ENCODE results near the gene HOXC4.

HOXC4 gene

DNA sequence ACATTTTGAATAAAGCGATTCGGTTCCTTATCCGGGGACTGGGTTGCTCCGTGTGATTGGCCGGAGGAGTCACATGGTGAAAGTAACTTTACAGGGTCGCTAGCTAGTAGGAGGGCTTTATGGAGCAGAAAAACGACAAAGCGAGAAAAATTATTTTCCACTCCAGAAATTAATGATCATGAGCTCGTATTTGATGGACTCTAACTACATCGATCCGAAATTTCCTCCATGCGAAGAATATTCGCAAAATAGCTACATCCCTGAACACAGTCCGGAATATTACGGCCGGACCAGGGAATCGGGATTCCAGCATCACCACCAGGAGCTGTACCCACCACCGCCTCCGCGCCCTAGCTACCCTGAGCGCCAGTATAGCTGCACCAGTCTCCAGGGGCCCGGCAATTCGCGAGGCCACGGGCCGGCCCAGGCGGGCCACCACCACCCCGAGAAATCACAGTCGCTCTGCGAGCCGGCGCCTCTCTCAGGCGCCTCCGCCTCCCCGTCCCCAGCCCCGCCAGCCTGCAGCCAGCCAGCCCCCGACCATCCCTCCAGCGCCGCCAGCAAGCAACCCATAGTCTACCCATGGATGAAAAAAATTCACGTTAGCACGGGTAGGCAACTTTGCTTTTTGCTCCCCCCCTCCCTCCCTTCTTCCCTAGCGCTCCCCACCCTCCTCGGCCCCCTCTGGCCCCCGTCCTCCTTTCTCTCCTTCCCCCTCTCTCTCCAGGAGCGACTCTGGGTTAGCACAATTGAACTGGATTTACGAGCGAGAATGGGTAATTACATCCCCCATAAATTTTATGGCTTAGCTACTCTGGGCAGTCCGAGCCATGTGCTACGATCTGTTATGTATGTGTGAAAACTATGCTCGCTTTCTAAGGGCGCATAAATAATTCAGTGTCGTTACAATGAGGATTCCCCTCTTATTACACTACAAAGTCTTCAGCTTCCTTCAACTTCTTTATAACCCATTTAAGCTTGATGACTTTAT is at the start of gene HOXC4:
HOXC4 (plus strand) TSS at position 85 of the 991 bp plus-strand sequence; CDS start at position 173, 88 bp downstream.
- no peak for DNase-seq (ENCODE audit: low spot score)

DNA sequence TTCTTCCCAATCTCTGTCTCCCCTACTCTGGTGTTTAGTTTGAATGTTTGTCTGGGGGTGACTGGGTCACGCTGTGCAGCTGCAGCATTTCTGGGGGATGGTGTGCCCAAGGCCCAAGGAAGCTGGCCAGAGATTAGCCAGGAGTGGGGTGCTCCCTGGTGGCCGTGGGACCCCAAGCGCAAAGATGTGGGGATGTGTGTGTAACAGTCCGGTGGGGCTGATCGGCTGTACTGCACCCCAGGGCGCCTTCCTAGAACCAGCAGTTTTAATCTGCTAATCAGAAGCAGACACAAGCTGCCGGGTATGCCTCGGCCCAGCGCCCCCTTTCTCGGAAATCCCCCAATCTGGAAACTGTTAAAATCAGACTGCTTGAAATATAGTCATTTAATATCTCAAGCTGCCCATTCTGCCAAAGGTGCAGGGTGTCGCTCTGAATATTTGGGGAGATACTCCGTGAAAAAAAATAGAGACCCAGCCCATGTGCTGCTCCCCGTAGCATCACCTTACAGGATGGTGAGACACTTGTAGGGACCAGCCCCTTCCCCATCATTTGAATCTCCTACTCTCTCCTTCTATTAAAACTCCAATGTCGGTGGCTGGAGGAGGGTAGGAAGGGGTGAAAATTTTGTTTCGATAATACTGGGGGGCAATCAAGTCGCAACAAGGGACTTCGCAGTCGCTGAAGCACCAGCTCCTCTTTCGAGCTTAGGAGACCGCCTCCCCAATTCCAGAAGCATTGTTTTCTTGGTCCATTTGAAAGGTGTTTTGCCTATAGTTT is 49.4 kb upstream of the HOXC4 start:
- no peak for DNase-seq (ENCODE audit: low spot score)

DNA sequence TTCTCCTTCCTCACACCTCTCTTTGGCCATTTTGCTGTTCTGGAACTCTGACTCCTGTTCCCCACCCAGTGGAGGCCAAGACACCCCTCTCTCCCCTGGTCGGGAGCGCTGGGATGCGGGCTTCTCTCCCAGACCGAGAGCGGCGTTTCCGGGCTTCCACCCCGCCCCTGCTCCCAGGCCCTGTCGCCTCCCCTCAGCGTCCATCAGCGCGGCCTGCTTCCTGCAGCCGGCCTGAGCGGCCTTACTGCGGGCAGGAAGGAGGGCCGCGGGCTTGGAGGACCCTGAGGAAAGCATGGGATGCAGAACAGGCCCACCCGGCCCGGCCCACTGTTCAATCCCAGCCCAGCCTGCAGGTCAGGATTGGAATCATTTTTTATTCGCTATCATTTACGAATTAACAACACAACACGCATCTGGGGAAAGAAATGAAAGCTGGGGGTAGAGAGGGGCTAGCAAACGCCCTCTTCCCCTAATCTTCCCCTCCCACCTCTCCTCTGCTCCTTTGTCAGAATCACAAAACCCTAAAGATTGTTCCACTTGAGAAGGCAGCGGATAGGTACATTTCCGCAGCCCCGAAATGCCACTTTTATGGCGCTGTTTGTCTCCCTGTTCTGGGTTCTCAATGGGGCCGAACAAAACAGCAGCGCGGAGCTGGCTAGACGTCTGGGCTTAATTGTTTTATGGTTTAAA is 48.6 kb upstream of the HOXC4 start:
- no peak for DNase-seq (ENCODE audit: low spot score)

DNA sequence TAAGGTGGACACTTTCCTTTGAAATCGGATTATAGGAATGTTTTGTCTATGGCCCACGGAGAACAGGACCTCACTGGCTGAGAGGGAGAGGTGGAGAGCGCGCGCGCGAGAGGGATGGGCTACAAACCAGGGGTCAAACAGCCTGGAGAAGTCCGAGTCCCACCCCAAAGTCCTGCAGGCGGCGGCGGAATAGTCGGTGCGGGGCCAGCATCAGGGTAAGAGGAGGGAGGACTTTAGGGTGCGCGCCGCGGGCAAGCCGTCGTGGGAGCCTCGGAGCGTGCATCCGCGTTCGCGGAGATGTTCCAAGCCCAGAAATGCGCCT is 48.1 kb upstream of the HOXC4 start:
- no peak for DNase-seq (ENCODE audit: low spot score)

DNA sequence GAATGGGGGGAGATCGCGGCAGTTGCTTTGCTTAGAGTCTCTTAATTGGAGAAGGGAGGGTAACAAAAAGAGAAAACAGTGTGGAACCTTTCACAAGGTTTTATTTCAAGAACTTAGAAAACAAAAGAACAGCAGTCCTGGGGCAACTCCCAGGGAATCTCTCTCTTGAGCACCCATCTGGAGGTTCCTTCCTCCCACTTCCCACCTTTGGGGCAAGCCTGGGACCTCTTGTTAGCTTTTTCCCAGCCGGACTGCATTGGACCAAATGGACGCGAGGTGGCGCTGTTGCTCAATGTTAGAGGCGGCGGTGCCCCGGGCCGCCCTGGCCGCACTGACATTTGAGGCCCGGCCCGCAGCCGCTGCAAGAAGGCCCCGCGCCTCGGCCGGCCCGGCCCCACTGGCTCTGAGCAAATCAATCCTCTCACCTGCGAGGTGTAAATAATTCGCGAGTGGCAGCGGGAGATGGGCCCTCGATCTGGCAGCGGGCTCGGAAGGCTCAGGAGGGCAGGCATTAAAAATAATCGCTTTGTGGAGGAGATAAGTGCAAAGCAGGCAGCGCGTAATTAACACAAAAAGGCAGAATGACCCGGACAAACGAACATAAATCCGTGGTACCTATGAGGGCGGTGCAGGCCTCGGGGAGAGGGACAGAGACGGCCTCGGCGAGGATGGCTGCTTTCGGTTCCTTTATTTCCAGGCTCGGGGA is 47.6 kb upstream of the HOXC4 start:
- DNase-seq (ENCODE audit: low spot score): peak; percentile 80

DNA sequence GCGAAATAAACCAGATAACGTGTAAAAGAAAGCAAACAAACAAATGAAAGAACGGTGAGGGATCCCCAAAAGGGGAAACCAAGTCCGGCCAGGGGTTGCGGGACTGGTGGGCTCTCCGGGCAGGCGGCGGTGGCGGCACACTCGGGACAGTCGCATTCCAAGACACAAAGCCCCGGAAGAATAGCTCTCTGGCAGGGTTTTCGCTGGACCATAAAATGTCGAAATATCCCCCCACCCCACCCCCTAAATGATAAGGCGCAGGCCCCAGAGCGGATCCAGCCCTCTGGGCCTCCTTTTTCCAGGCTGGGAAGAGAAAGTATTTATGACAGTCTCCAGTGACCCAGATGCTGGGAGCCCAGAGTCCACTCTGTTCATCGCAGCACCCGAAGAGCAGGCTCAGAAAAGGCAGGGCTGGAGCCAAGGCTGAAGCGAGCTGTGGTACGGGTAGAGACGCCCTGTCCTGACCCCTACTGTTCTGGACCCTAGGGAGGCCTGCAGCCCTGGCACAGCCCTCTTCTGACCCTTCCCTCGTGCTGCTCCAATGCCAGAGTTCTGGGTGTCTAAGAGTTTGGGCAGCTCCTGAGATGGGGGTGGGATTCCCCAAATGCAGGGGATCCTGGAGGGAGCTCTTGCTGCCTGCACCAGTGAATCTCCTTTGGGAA is 46.9 kb upstream of the HOXC4 start:
- no peak for DNase-seq (ENCODE audit: low spot score)

DNA sequence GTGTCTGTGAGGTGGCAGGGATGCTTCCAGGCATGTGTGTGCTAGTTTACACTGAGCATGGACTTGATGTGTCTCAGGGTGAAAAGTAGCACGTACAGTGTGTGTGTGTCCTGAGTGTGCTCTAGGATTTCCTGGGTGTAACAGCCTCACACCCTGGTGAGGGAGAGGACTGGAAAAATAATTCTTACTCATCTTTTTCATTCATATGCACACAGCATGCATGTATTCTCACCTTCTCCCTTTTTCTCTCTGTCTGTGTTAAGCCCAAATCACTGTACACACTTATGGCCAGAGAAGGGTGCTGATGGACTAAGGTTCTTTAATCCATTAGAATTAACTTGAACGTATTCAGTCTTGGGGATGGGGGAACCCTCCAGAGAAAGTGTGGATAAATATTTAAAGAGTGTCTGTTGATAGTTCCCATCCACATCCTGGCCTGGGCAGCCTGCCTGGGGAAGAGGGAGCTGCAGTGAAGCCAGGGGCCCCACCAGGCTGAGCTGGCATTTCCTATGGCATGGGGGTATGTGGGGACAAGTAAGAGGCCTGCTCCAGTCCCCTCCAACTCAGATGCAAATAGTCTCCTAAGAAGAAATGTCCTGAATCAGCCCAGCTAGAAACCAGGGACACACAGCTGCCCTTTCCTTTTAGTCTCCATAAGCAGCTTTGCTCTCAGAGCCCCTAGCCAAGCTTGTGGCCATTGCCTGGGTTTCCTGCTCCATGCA is 45.9 kb upstream of the HOXC4 start:
- DNase-seq (ENCODE audit: low spot score): no peak

DNA sequence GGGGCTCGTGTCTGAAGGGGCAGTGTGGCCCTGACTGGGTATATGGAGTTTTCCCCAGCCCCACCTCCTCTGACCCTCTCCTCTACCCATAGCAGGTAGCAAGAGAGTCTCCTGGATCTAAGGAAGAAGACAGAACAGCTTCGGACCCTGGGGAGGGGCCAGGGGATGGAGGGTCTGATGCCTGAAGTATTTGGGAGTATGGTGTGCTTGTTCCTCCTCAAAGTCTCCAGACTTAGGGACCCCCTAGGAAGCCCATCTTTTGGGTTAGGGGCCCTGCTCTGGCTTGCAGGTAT is 45.4 kb upstream of the HOXC4 start:
- no peak for DNase-seq (ENCODE audit: low spot score)

DNA sequence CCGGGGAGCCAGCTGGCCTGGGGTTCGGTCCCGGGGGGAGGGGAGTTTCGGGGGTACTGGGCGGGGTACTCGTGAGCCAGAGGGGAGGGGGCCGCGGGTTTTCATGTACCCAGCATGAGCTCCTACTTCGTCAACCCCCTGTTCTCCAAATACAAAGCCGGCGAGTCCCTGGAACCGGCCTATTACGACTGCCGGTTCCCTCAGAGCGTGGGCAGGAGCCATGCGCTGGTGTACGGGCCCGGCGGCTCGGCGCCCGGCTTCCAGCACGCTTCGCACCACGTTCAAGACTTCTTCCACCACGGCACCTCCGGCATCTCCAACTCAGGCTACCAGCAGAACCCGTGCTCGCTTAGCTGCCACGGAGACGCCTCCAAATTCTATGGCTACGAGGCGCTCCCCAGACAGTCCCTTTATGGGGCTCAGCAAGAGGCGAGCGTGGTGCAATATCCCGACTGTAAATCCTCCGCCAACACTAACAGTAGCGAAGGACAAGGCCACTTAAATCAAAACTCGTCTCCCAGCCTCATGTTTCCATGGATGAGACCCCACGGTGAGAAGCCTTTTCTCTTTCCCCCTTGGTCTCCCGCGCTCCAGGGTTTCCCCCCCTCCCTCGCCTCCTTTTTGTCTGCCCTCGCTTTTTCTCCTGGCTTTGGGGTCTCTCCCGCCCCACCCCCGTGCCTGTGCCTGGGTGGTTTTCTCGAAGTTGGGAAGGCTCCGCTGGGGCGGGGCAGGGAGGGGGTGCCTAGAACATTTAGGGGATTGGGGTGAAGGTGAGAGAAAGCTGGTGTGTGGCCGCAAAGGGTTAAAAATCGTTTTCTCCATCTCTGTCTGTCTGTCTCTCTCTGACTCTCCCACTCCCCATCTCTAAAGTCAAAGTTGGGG is 44.2 kb upstream of the HOXC4 start:
- DNase-seq (ENCODE audit: low spot score): no peak

DNA sequence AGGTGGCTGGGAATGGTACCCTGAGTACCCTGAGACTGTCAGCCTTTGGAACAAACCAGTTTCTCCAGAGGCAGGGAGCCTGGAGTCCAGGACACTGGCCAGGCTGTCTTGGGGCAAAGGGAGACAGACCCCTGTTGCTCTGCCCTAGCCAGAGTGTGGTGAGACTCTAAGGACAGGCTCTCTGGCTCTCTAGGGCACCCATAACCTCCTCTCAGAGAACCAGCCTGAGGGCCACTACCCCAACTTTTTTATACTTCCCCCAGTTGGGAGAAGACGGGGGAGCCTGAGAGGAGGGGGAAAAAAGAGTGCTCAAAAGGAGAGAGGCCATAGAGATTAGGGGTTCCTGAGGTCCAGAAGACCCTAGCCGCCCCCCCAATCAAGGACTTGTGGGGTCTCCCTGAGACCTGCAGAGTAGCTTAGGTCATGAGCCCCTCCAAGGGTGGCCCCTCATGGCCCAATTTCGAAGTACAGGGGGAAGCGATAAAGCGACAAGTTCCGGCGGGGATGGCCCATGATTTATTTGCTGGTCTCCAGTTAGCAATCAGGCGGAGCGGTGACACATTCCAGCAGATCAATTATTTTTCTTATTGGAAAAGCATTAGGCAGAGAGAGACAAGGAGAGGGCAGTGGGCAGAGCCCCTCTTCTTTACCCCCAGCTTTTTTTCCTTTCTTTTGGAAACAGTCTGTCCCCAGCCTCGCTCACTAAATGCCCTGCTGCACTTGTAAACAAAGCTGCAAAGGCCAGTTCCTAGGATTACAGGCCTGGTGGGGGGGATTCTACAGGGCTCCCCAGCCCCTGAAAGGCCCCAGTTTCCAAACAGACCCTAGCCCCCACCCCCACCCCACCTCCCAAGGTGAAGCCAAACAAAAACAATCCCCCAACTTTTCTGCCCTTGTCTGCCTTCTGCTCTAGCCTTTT is 43.3 kb upstream of the HOXC4 start:
- no peak for DNase-seq (ENCODE audit: low spot score)

DNA sequence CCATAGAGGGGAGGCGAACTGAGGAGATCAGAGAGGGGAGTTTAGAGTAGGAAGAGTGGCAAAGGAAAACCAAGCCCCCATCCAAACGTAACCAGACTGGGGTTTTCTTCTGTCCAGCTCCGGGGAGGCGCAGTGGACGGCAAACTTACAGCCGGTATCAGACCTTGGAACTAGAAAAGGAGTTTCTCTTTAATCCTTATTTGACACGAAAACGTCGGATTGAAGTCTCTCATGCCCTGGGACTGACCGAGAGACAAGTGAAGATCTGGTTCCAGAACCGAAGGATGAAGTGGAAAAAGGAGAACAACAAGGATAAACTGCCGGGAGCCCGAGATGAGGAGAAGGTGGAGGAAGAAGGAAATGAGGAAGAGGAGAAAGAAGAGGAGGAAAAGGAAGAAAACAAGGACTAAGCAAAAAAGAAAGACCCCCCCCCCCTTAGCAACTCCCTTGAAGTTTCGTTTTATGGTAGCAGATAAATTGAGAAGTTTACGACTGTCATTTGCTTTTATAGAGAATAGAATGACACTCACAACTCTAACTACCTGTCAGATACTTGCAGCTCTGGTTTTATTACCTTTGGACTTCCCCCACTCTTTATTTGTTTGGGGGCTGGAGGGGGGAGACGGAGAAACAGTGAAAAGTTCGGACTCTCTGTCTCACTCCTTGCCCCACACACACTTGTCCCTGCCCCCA is 42.5 kb upstream of the HOXC4 start:
- no peak for DNase-seq (ENCODE audit: low spot score)

DNA sequence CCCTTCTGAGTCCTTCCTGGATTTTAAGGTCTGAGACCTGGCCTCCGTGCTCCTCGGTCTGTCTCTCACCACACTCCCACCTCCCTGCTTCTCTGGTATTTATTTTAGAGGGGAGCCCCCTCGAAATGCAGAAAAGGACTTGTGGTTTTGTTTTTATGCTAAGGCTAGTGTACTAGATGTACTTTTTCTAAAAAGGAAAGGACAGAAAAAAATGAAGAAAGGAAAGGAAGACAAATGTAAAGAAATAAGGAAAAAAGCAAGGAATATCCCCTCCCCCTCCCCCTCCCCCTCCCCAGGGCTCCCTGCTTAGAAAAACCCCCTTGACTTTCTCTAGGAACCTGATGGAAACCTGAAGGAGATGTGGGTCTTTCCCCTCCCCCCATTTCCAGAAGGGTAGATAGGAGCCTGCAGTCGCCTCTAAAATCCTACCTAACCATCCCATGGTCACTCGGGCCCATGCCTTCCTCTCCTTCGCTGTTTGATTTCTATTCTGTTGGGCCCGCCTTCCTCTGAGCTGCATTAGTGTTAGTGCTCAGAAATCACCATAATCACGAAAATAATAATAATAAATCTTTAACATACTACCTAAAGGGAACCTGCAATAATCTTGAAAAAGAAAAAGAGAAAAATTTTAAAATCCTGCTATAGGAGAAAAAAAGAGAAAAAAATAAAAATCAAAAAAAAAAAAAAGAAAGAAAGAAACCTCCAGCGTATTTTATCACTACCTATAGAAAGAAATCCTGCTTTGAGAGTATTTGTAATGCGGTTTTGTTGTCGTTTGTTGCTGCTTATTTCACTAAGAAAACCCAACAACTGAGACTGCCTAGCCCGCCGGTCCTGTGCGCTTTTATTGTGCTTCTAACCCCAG is 41.7 kb upstream of the HOXC4 start:
- no peak for DNase-seq (ENCODE audit: low spot score)

DNA sequence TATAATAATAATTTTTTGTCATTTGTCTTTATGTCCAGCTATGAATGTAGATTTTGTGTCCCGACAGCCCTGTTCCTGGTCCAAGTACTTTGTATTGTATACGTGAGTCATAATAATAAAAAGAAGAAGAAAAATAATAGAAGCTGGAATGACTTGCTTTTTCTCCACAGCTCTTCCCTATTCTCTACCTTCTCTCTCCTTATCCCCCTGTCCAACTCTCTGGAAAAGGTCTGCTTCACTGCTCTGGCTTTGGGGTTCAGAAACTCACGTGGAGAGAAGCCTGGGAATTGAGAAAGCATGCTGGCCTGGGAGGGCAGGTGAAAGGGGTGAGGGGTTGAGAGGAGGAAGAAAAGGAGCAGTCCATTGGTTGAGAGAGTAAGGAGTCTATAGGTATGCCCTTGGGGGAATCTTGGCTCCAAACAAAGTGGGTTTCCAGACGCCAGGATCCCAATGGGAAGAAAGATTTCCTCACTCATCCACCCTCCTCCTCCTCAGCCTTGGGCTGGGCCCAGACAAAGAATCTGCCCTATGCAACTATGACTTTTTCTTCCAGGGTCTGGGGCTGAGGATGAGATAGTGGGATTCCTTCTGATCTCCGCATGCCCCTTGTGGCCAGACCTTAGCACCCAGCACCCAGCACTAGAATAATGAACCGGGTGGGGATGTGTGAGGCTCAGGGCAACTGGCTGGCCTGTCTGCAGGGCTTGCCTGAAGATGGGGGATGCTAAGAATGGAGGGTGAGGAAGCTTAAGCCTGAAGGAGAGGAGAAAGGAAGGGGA is 40.8 kb upstream of the HOXC4 start:
- no peak for DNase-seq (ENCODE audit: low spot score)

DNA sequence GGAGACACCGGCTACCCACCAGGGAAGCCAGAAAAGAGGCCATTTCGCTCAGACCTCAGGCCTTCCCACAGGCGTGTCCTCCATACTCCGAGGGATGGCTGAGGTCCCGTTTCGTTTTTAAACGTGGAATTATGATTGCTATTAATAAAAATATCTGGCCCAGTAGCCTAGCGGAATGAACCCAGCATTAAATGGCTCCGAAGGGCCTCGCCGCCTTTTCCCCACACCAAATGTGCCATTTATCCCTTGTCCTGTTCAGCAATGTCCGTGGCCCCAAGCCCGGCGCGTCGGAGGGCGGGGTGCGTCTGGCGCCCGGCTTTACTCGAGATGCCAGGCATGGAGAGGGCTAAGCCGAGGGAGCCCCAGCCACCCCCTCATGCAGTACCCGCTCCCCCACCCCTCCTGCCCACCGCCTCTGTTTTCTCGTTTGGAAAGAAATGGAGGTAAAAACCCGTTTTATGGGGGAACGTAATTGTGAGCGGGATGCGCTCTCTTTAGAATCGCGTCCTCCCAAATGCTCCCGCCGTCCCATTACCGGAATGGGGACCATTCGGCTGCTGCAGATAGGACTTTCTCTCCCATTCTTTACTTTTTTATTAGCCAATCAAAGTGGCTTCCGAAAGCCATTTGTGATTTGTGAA is 39.1 kb upstream of the HOXC4 start:
- DNase-seq (ENCODE audit: low spot score): no peak

DNA sequence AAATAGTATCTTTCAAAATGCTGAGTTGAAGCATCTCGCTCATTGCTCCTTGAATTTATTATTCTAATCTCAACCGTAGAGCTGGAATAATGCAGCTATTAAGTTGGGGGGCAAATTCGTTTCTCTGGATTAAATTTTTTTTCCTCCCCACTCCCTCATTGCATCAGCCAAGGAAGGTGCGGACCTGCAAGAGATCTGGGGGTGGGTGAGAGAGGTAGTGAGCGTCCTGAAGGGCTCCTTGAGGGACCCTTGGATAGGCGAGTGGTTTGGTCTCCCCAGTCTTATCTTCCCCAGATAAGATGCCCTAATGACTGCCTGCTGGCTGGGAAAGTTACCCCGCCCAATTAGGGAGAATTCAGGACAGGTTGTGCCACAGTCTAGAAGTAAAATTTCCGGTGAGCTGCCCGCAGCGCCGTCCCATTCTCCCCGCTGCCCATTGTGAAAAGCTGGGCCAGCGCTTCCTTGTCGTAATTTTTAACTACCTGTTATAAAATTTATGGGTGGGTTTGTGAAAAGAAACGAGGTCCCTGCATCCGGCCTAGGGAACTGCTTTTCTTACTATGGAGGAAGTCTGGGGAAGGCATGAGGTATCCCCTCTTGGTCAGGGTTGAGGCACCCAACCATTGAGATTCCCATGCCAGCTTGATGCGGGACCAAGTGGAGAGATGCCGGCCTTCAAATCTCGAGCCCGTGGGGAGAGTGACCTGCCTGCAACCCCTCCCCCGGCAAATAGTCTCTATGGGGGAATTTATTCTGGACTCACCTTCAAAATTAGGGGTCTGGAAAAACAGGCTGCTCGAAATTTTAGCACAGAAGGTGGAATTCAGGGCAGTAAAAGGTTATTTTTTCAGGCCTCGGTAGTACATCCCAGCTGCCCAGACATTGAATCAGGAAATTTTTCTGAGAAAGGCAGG is 38.4 kb upstream of the HOXC4 start:
- DNase-seq (ENCODE audit: low spot score): no peak

Measured in putamen (tissue), 1 donor.